Caco-2 (cell line): ENCODE results near the gene SMYD1. TPM values are rescaled to one million over a fixed set of nuclear protein-coding genes. Genes with fewer than 3 reads are reported as not detected.
"Not testable (repeated sequence)": the region's sequence is repeated elsewhere in the genome, so short reads cannot be mapped to it uniquely, and the experiment has no call there.

Experiments used
- Bru-seq: library from RNA; stranded (reverse); fragments of 400-500 nt; gene quantifications from one replicate; lab custom pipeline; 2021; lab: Mats Ljungman, UMichigan
- BruChase-seq, 2 experiments: library from RNA; stranded (reverse); fragments of 400-500 nt; gene quantifications; one replicate each; lab custom pipeline; 2021; lab: Mats Ljungman, UMichigan
- BruUV-seq: library from RNA; stranded (reverse); fragments of 400-500 nt; replicated peaks from 2 replicates; lab custom pipeline; 2021; lab: Mats Ljungman, UMichigan
- CTCF ChIA-PET: fragments of 300-600 bp; sonication (Branson Sonifier 250); formaldehyde crosslinking; loops from one replicate; lab custom pipeline; 2022; ENCODE audit warnings: antibody characterized with exemption; lab: Charles Lee
- POLR2A ChIA-PET: fragments of 300-600 bp; sonication (Branson Sonifier 250); formaldehyde crosslinking; loops from one replicate; lab custom pipeline; 2022; ENCODE audit warnings: antibody characterized with exemption; lab: Charles Lee
- DNase-seq, 2 experiments: peaks; one replicate each; pipeline versions ENCODE4 v3.0.0 to v3.0.0-alpha.2; 2020 to 2022
- H3K27me3 ChIP-seq: replicated peaks from 2 replicates; pipeline ENCODE4 v1.6.0; 2011; ENCODE audit warnings: low read length; ENCODE audit not compliant: control insufficient read depth, insufficient read depth
- H3K36me3 ChIP-seq: 2 replicates; pipeline ENCODE4 v1.5.1; 2011; ENCODE audit warnings: low read length; ENCODE audit not compliant: control insufficient read depth, insufficient read depth
- H3K4me1 ChIP-seq: fragments of 250-450 bp; sonication (Bioruptor Pico); 2 replicates; pipeline ENCODE4 v1.5.1; 2020; ENCODE audit warnings: mild to moderate bottlenecking
- H3K4me3 ChIP-seq: 2 replicates; pipeline ENCODE4 v1.5.1; 2011; ENCODE audit warnings: low read depth, mild to moderate bottlenecking, control low read depth, low read length
- H3K9me3 ChIP-seq: fragments of 250-450 bp; sonication (Bioruptor Pico); 2 replicates; pipeline ENCODE4 v1.5.1; 2020; ENCODE audit warnings: mild to moderate bottlenecking, moderate library complexity
- H3K27ac Mint-ChIP-seq: one replicate; pipeline ENCODE4 v1.8.0; 2022; ENCODE audit warnings: mixed read lengths; ENCODE audit not compliant: unreplicated experiment
- H3K27me3 Mint-ChIP-seq: one replicate; pipeline ENCODE4 v1.8.0; 2022; ENCODE audit warnings: mixed read lengths; ENCODE audit not compliant: insufficient read depth, unreplicated experiment
- H3K36me3 Mint-ChIP-seq: one replicate; pipeline ENCODE4 v1.8.0; 2022; ENCODE audit warnings: mild to moderate bottlenecking, mixed read lengths; ENCODE audit not compliant: insufficient read depth, unreplicated experiment
- H3K4me1 Mint-ChIP-seq: one replicate; pipeline ENCODE4 v1.8.0; 2022; ENCODE audit warnings: low read depth, mixed read lengths; ENCODE audit not compliant: unreplicated experiment
- H3K4me3 Mint-ChIP-seq: one replicate; pipeline ENCODE4 v1.8.0; 2022; ENCODE audit warnings: mild to moderate bottlenecking, moderate library complexity, mixed read lengths; ENCODE audit not compliant: unreplicated experiment
- H3K9me3 Mint-ChIP-seq: one replicate; pipeline ENCODE4 v1.8.0; 2022; ENCODE audit warnings: mixed read lengths; ENCODE audit not compliant: unreplicated experiment
- intact Hi-C: fragments of 100-400 bp; cut with micrococcal nuclease; formaldehyde crosslinking; loops from one replicate; pipeline ENCODE4 v1.10.0; 2022; ENCODE audit not compliant: unreplicated experiment
- long read RNA-seq: library from polyadenylated mRNA; stranded (forward); transcript quantifications from one replicate; pipeline ENCODE4 v2.0.0, GENCODE V29; 2022
- total RNA-seq: library from RNA; stranded (reverse); gene quantifications from 2 replicates; pipeline ENCODE4 v1.2.3, GENCODE V29; 2022
- TF ChIP-seq, protein P1 (sequence below), 2 experiments: fragments of 200-600 bp in 1 of 2; IDR thresholded peaks; 1 replicate in 1 of 2; 2 replicates in 1 of 2; pipeline versions ENCODE4 v1.5.1 to v1.8.0; 2011 to 2022; ENCODE audit warnings: antibody characterized with exemption in 1 of 2, control low read depth in 1 of 2, inconsistent platforms in 1 of 2, low read depth in 1 of 2, low read length in 1 of 2, mild to moderate bottlenecking in 1 of 2, moderate library complexity in 1 of 2; ENCODE audit not compliant: insufficient read depth in 1 of 2, severe bottlenecking in 1 of 2, unreplicated experiment in 1 of 2

The SMYD1 gene
- total RNA-seq (not detected in 2 replicates), Bru-seq, nascent RNA (percentile 2 among the genes with signal in this experiment), BruChase-seq, experiment 1, labeled RNA remaining after a 2-hour chase (not detected), BruChase-seq, experiment 2, labeled RNA remaining after a 6-hour chase (not detected)
- long read RNA-seq = 0 reads

DNA sequence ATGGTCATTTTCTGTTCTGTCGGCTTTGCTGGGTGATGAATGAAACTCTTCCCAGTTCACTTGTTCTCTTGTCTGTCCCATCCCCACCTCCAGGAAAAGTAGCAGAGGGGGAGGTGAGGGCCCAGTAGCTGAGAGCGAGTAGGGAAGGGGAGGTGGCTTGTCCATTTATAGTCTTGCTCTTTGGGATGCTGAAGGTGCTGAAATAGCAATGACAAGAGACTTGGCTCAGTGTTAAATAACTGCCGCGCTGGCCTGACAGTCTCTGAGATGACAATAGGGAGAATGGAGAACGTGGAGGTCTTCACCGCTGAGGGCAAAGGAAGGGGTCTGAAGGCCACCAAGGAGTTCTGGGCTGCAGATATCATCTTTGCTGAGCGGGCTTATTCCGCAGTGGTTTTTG is at the start of gene SMYD1:
Gene SMYD1 (plus strand): TSS at position 228 of the 400 bp plus-strand sequence. CDS start 40 bp downstream, at position 268.
- Mint-ChIP-seq H3K36me3 (no peaks in the 10 kb centered on the region), H3K9me3 (no peaks in the 10 kb centered on the region), H3K4me3 (no peak within 1 kb of the TSS), H3K27ac (no peak within 1 kb of the TSS), H3K4me1 (peaks cover 6% of the 10 kb centered on the region), H3K27me3 (no peaks in the 10 kb centered on the region)
- H3K27me3 ChIP-seq = no peaks in the 10 kb centered on the region
- CTCF ChIA-PET = interaction anchor here (0.6 kb wide), 1 partner anchor 22 kb away, joined by 3 read pairs; no protein-coding TSS in a partner anchor
- TF ChIP-seq, protein P1, sequence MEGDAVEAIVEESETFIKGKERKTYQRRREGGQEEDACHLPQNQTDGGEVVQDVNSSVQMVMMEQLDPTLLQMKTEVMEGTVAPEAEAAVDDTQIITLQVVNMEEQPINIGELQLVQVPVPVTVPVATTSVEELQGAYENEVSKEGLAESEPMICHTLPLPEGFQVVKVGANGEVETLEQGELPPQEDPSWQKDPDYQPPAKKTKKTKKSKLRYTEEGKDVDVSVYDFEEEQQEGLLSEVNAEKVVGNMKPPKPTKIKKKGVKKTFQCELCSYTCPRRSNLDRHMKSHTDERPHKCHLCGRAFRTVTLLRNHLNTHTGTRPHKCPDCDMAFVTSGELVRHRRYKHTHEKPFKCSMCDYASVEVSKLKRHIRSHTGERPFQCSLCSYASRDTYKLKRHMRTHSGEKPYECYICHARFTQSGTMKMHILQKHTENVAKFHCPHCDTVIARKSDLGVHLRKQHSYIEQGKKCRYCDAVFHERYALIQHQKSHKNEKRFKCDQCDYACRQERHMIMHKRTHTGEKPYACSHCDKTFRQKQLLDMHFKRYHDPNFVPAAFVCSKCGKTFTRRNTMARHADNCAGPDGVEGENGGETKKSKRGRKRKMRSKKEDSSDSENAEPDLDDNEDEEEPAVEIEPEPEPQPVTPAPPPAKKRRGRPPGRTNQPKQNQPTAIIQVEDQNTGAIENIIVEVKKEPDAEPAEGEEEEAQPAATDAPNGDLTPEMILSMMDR (IDR thresholded peaks at IDR 0.05; ENCODE audit: insufficient read depth in 1 of 2, low read depth in 1 of 2, low read length in 1 of 2, severe bottlenecking in 1 of 2, unreplicated experiment in 1 of 2) = no peak
- DNase-seq = no peak
- 0 out of 2 replicates have a peak, but pooled peaks cover 3% of the 10 kb centered on the region for H3K4me1 ChIP-seq
- no TSS peak for BruUV-seq
- POLR2A ChIA-PET = no interaction called here
- no peaks in the 10 kb centered on the region for H3K9me3 ChIP-seq
- intact Hi-C loops = no loop called here
- H3K36me3 ChIP-seq = no peaks in the 10 kb centered on the region
- no peak within 1 kb of the TSS for H3K4me3 ChIP-seq

DNA sequence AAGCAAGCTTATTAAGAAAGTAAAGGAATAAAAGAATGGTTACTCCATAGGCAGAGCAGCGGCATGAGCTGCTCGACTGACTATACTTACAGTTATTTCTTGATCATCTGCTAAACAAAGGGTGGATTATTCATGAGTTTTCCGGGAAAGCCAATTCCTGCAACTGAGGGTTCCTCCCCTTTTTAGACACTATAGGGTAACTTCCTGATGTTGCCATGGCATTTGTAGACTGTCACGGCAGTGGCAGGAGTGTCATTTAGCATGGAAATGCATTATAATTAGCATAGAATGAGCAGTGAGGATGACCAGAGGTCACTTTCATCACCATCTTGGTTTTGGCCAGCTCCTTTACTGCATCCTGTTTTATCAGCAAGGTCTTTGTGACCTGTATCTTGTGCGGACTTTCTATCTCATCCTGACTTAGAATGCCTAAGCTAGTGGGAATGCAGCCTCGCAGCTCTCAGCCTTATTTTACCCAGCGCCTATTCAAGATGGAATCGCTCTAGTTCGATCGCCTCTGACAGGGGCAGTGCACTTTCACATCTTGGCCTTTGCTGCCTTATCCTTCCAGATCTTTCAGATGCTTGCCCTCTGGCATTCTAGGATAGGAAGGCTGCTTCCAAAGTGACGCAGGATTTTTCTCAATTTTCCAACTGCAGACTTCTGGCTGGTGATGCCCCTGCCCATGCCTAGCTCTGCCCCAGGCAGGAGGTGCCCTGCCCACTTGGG is 49.4 kb upstream of the SMYD1 start:
- H3K36me3 Mint-ChIP-seq = peaks cover 19% of the 10 kb centered on the region
- BruUV-seq, POLR2A ChIA-PET: not testable (repeated sequence)

DNA sequence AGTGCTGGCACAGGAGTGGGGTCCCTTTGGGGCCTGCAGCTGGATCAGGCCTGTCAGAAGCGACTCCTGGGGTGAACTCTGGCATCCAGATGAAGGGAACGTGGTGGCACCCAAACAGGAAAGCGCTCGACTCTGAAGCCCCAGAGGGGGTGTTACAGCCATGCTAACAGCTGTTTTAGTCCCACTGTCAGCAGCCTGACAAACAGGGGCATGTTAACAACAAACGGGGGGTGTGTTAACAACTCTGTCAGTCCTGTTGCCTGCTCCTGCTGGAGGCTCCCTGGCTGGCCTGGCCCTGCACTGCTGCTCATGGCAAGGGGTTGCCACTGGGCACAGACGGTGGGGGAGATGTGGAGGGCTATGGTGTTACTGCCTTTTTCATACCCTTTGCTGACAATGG is 48.7 kb upstream of the SMYD1 start:
- Mint-ChIP-seq H3K27ac (no peak overlapping the region), H3K4me1 (peaks cover 13% of the 10 kb centered on the region), H3K9me3 (no peaks in the 10 kb centered on the region), H3K36me3 (peaks cover 19% of the 10 kb centered on the region), H3K27me3 (peaks cover 3% of the 10 kb centered on the region), H3K4me3 (no peak overlapping the region)
- Histone ChIP-seq H3K36me3 (no peaks in the 10 kb centered on the region), H3K4me1 (no peaks in the 10 kb centered on the region; the same call in 1 of the 2 replicates), H3K27me3 (no peaks in the 10 kb centered on the region), H3K9me3 (no peaks in the 10 kb centered on the region), H3K4me3 (no peak overlapping the region)
- no peak for DNase-seq
- ChIA-PET CTCF (no interaction called here), POLR2A (no interaction called here)
- TF ChIP-seq, protein P1 (IDR thresholded peaks at IDR 0.05; ENCODE audit: insufficient read depth in 1 of 2, low read depth in 1 of 2, low read length in 1 of 2, severe bottlenecking in 1 of 2, unreplicated experiment in 1 of 2) = no peak
- intact Hi-C loops = no loop called here
- BruUV-seq = no TSS peak

More for the DNA sequence above, 49.4 kb upstream of the SMYD1 start:
- Mint-ChIP-seq H3K4me1 (peaks cover 13% of the 10 kb centered on the region), H3K4me3 (peak overlapping the region; percentile 83), H3K27ac (peak overlapping the region; percentile 99)
- H3K27me3 Mint-ChIP-seq, H3K4me1 ChIP-seq, H3K27me3 ChIP-seq, H3K36me3 ChIP-seq, CTCF ChIA-PET, H3K9me3 Mint-ChIP-seq, H3K9me3 ChIP-seq, DNase-seq, intact Hi-C loops, H3K4me3 ChIP-seq: not testable (repeated sequence)
